Uterus (tissue), 4 donors: ENCODE results near the gene CMAS. TPM values are rescaled to one million over a fixed set of nuclear protein-coding genes. Genes with fewer than 3 reads are reported as not detected.

Source experiments
- DNase-seq, 2 donors: peaks; one replicate each; pipeline ENCODE4 v3.0.0-alpha.2; 2019 to 2020
- H3K27ac ChIP-seq, 2 donors: fragments of 200-600 bp; sonication (generic); 1 replicate in 1 of 2; 2 replicates in 1 of 2; pipeline ENCODE4 v1.5.1; 2016 to 2018
- H3K27me3 ChIP-seq, 2 donors: fragments of 200-600 bp; sonication (generic); one replicate each; pipeline ENCODE4 v1.5.1; 2018 to 2019; ENCODE audit warnings: control low read depth in 1 of 2
- H3K36me3 ChIP-seq, 2 donors: fragments of 200-600 bp; sonication (generic); one replicate each; pipeline ENCODE4 v1.5.1; 2019; ENCODE audit warnings: control low read depth in 1 of 2
- H3K4me1 ChIP-seq, 2 donors: fragments of 200-600 bp; sonication (generic); one replicate each; pipeline ENCODE4 v1.5.1; 2018 to 2019; ENCODE audit warnings: control low read depth in 1 of 2
- H3K4me3 ChIP-seq, 2 donors: fragments of 200-600 bp; sonication (generic); 1 replicate in 1 of 2; 2 replicates in 1 of 2; pipeline ENCODE4 v1.5.1; 2018 to 2019; ENCODE audit warnings: mild to moderate bottlenecking in 1 of 2
- H3K9me3 ChIP-seq, 2 donors: fragments of 200-600 bp; sonication (generic); one replicate each; pipeline ENCODE4 v1.5.1; 2019; ENCODE audit warnings: control low read depth in 1 of 2
- CTCF ChIP-seq, 4 experiments: fragments of 200-600 bp in 2 of 4; fragments of 450-650 bp in 2 of 4; sonication (generic) in 2 of 4; IDR thresholded peaks; one replicate each; pipeline ENCODE4 v1.5.1; 2016 to 2019; ENCODE audit warnings: antibody characterized with exemption in 4 of 4, mild to moderate bottlenecking in 2 of 4, moderate library complexity in 1 of 4
- POLR2A ChIP-seq, 2 donors: fragments of 450-650 bp; IDR thresholded peaks; one replicate each; pipeline ENCODE4 v1.6.1; 2016; ENCODE audit warnings: antibody characterized with exemption in 2 of 2, mild to moderate bottlenecking in 1 of 2, moderate library complexity in 1 of 2
- intact Hi-C: fragments of 100-400 bp; cut with DNase I; formaldehyde crosslinking; loops from one replicate; pipeline ENCODE4 v1.15.1; 2023; ENCODE audit warnings: low total_unique reads
- total RNA-seq, 4 donors: library from RNA; depleted of rRNA in 3 of 4; stranded (reverse); fragments of >200 nt in 3 of 4; gene quantifications; one replicate each; pipeline versions ENCODE4 v1.1.0 to v1.2.4, GENCODE V29; 2014 to 2023
- donor health status: DM: yes; HTN: yes; CAD: no.

Gene CMAS
- total RNA-seq, 4 donors from 2014 or later: 34.8 to 53.2 (median 39.9) TPM

GRCh38 chr12:22054155-22054554, 8.1 kb downstream of the CMAS start:
- DNase-seq: no peak
- Histone ChIP-seq H3K27ac (no peak overlapping the region), H3K27me3 (no peaks in the 10 kb centered on the region), H3K9me3 (no peaks in the 10 kb centered on the region), H3K36me3 (no peaks in the 10 kb centered on the region), H3K4me1 (no peaks in the 10 kb centered on the region), H3K4me3 (no peak overlapping the region)
- intact Hi-C loops: no loop called here
- no peak for TF ChIP-seq CTCF (IDR thresholded peaks at IDR 0.05)
- TF ChIP-seq POLR2A (IDR thresholded peaks at IDR 0.05): no peak

GRCh38 chr12:22056607-22057006, 10.6 kb downstream of the CMAS start:
- H3K27ac ChIP-seq: no peak overlapping the region
- H3K4me1 ChIP-seq: no peaks in the 10 kb centered on the region
- intact Hi-C loops: no loop called here
- H3K27me3 ChIP-seq: no peaks in the 10 kb centered on the region
- no peaks in the 10 kb centered on the region for H3K36me3 ChIP-seq
- H3K4me3 ChIP-seq: no peak overlapping the region
- no peak for TF ChIP-seq CTCF (IDR thresholded peaks at IDR 0.05)
- no peak for TF ChIP-seq POLR2A (IDR thresholded peaks at IDR 0.05)
- DNase-seq: no peak
- no peaks in the 10 kb centered on the region for H3K9me3 ChIP-seq

GRCh38 chr12:22059976-22060647, 14.1 kb downstream of the CMAS start:
- no peaks in the 10 kb centered on the region for H3K36me3 ChIP-seq
- no peak for TF ChIP-seq CTCF (IDR thresholded peaks at IDR 0.05)
- no peak for TF ChIP-seq POLR2A (IDR thresholded peaks at IDR 0.05)
- H3K9me3 ChIP-seq: no peaks in the 10 kb centered on the region
- intact Hi-C loops: no loop called here
- H3K27me3 ChIP-seq: no peaks in the 10 kb centered on the region
- DNase-seq: no peak
- H3K27ac ChIP-seq: no peak overlapping the region
- H3K4me3 ChIP-seq: no peak overlapping the region
- H3K4me1 ChIP-seq: no peaks in the 10 kb centered on the region

GRCh38 chr12:22064968-22065367, 18.9 kb downstream of the CMAS start:
- Histone ChIP-seq H3K27me3 (no peaks in the 10 kb centered on the region), H3K4me1 (no peaks in the 10 kb centered on the region), H3K4me3 (no peak overlapping the region), H3K9me3 (no peaks in the 10 kb centered on the region), H3K27ac (no peak overlapping the region), H3K36me3 (no peaks in the 10 kb centered on the region)
- no peak for TF ChIP-seq CTCF (IDR thresholded peaks at IDR 0.05)
- TF ChIP-seq POLR2A (IDR thresholded peaks at IDR 0.05): no peak
- no peak for DNase-seq
- intact Hi-C loops: no loop called here

- no peak for DNase-seq
- no peaks in the 10 kb centered on the region for H3K4me1 ChIP-seq
- H3K27ac ChIP-seq: no peak overlapping the region
- H3K4me3 ChIP-seq: no peak overlapping the region
- H3K27me3 ChIP-seq: no peaks in the 10 kb centered on the region
- no peaks in the 10 kb centered on the region for H3K36me3 ChIP-seq
- TF ChIP-seq CTCF (IDR thresholded peaks at IDR 0.05): no peak
- TF ChIP-seq POLR2A (IDR thresholded peaks at IDR 0.05): no peak
- intact Hi-C loops: no loop called here
- no peaks in the 10 kb centered on the region for H3K9me3 ChIP-seq
Measured at GRCh38 chr12:22066310-22066709, 20.3 kb downstream of the CMAS start.
